RWPE2 (cell line): ENCODE results near the gene TRAPPC3.

Source experiments
- ATAC-seq: fragments of 200-7000 bp; cut with Tn5 transposase; 3 replicates; pipeline ENCODE4 v1.9.1; 2021; ENCODE audit warnings: low read depth
- DNase-seq: peaks from one replicate; pipeline ENCODE4 v3.0.0-alpha.2; 2020; ENCODE audit warnings: low spot score
- H3K27ac ChIP-seq: fragments of 450-650 bp; 2 replicates; pipeline ENCODE4 v1.5.1; 2017; ENCODE audit warnings: mild to moderate bottlenecking; ENCODE audit not compliant: poor library complexity, severe bottlenecking
- H3K27me3 ChIP-seq: fragments of 250-450 bp; sonication (Bioruptor Pico); 2 replicates; pipeline ENCODE4 v1.5.1; 2021; ENCODE audit warnings: mild to moderate bottlenecking, moderate library complexity; ENCODE audit not compliant: insufficient read depth, poor library complexity, severe bottlenecking
- H3K36me3 ChIP-seq: fragments of 250-450 bp; sonication (Bioruptor Pico); 2 replicates; pipeline ENCODE4 v1.5.1; 2020; ENCODE audit warnings: low read depth, mild to moderate bottlenecking, moderate library complexity
- H3K4me1 ChIP-seq: fragments of 250-450 bp; sonication (Bioruptor Pico); 2 replicates; pipeline ENCODE4 v1.5.1; 2021; ENCODE audit warnings: mild to moderate bottlenecking, moderate library complexity; ENCODE audit not compliant: insufficient read depth, poor library complexity, severe bottlenecking
- H3K4me3 ChIP-seq: fragments of 250-450 bp; sonication (Bioruptor Pico); 2 replicates; pipeline ENCODE4 v1.5.1; 2021; ENCODE audit warnings: mild to moderate bottlenecking, moderate library complexity; ENCODE audit not compliant: severe bottlenecking
- H3K9me3 ChIP-seq: fragments of 250-450 bp; sonication (Bioruptor Pico); 2 replicates; pipeline ENCODE4 v1.5.1; 2021; ENCODE audit warnings: mild to moderate bottlenecking, moderate library complexity; ENCODE audit not compliant: severe bottlenecking
- CTCF ChIP-seq: fragments of 450-650 bp; IDR thresholded peaks from one replicate; pipeline ENCODE4 v1.5.1; 2017; ENCODE audit warnings: mild to moderate bottlenecking, moderate library complexity; ENCODE audit not compliant: poor library complexity, severe bottlenecking

TRAPPC3 gene

DNA sequence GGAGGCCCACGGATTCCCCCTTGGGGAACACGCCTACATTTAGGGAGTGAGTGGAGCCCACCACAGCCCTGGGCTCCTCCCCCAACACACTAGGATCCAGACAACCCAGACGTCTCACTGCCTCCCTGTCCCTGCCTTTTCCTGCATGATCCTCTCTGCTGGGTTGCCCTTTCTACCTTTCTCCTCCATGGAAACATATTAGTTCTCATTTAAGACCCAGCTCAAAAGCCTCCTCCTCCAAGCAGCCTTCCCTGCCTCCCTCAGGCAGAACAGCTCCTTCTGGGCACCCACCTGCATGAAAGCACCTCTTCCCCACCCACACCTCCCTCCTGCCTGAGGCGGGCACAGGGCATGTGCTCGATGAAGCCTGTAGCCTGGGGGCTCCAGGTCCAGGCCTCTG lies 34.9 kb downstream of the TRAPPC3 start:
- Histone ChIP-seq H3K9me3 (no peaks in the 10 kb centered on the region), H3K4me1 (peaks cover 2% of the 10 kb centered on the region), H3K27ac (no peak overlapping the region), H3K4me3 (no peak overlapping the region), H3K36me3 (no peaks in the 10 kb centered on the region), H3K27me3 (no peaks in the 10 kb centered on the region)
- DNase-seq, result no peak
- ATAC-seq, result no peak
- TF ChIP-seq CTCF, result no peak

DNA sequence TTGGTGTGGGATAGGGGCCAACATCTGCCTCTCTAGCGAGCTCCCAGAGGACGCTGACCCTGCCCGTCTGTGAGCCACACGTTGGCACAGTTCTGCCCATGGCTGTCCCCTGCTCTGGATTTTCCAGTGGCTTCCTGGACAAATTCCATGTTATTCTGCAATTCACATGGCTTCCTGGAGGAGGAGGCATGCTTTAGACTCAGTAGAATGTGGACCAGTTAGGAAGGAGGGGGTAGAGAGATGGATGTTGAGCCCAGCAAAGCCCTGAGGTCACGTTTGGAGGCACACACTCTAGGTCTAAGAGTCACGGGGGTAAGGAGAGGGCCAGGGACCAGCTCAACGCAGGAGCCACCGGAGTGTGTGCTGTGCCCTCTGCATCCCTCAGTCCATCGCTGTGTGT lies 36.5 kb downstream of the TRAPPC3 start:
- no peak overlapping the region for H3K4me3 ChIP-seq
- H3K4me1 ChIP-seq, result peaks cover 10% of the 10 kb centered on the region
- H3K9me3 ChIP-seq, result no peaks in the 10 kb centered on the region
- no peaks in the 10 kb centered on the region for H3K36me3 ChIP-seq
- no peak for ATAC-seq
- no peak overlapping the region for H3K27ac ChIP-seq
- no peaks in the 10 kb centered on the region for H3K27me3 ChIP-seq
- no peak for DNase-seq
- no peak for TF ChIP-seq CTCF

DNA sequence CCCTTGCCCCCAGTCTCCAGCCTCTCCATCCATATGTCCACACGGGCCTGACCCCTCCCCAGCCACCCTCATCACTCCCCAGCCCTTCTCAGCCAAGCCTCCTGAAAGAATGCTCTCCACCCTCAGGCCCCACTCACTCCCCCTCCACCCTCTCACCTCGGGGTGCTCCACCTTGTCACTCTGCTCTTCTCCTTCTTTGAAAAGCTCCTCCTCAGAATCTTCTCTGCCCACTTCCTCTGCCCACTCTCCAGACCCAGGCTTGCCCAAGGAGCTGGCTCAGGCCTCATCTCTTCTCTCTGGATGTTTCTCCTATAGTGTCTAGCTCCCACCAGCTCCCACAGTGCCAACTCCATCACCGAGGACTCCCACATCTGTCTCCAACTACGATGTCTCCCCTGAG lies 38.1 kb downstream of the TRAPPC3 start:
- ATAC-seq (no peak), DNase-seq (no peak)
- Histone ChIP-seq H3K4me3 (no peak overlapping the region), H3K9me3 (no peaks in the 10 kb centered on the region), H3K36me3 (no peaks in the 10 kb centered on the region), H3K27me3 (no peaks in the 10 kb centered on the region), H3K4me1 (peaks cover 10% of the 10 kb centered on the region), H3K27ac (no peak overlapping the region)
- no peak for TF ChIP-seq CTCF

GRCh38 chr1:36109041-36109679 lies 40.1 kb downstream of the TRAPPC3 start:
- peak; percentile 98 for ATAC-seq
- H3K4me3 ChIP-seq, result no peak overlapping the region
- TF ChIP-seq CTCF, result no peak
- H3K4me1 ChIP-seq, result peaks cover 10% of the 10 kb centered on the region
- no peaks in the 10 kb centered on the region for H3K9me3 ChIP-seq
- no peaks in the 10 kb centered on the region for H3K27me3 ChIP-seq
- no peaks in the 10 kb centered on the region for H3K36me3 ChIP-seq
- DNase-seq, result no peak
- peak overlapping the region; percentile 48 for H3K27ac ChIP-seq

DNA sequence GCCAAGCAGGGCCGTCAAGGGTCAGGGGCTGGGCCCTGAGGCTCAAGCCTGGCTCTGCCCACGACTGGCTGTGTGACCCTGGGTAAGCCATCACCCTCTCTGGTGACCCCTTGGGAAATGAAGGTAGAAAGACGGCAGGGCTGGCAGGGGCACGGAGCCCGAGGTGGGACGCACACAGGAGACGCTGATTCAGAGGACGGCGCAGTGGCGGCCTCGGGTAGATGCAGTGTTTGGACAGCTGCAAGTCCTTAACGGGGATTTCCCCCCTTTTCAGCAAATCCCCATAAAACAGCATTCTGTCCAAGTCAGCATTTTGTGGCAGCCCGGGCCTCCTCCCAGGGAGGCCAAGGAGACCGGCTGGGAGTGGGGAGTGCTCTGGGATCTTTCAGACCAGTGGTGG lies 41.0 kb downstream of the TRAPPC3 start:
- no peaks in the 10 kb centered on the region for H3K27me3 ChIP-seq

More for the DNA sequence above, 41.0 kb downstream of the TRAPPC3 start:
- H3K4me3 ChIP-seq, result no peak overlapping the region
- no peak for ATAC-seq
- peak overlapping the region; percentile 48 for H3K27ac ChIP-seq
- no peak for DNase-seq
- no peaks in the 10 kb centered on the region for H3K36me3 ChIP-seq
- TF ChIP-seq CTCF, result no peak
- peaks cover 10% of the 10 kb centered on the region for H3K4me1 ChIP-seq
- no peaks in the 10 kb centered on the region for H3K9me3 ChIP-seq
